ENCODE measurements around the gene CAPS. TPM values are rescaled to one million over a fixed set of nuclear protein-coding genes. Genes with fewer than 3 reads are reported as not detected.
A peak's percentile ranks its signal among the peaks of the same experiment; 100 is the strongest.

The CAPS gene
- total RNA-seq, 4 donors from 2014 or later: 24.6 to 57.3 (median 38.0) TPM

GRCh38 chr19:5929179-5929578 lies 15.1 kb downstream of the CAPS start:
- H3K27me3 ChIP-seq: no peaks in the 10 kb centered on the region
- H3K36me3 ChIP-seq: peaks cover 0 to 13% (median 5%) of the 10 kb centered on the region in 4 donors
- WGBS, 2 donors (ENCODE audit: low coverage in 1 of 2): 91% methylated on average over 13 of the region's 13 CpGs; no CpG with 5 or more reads in 1 of the 2 donors
- H3K4me1 ChIP-seq: peaks cover 21 to 35% (median 26%) of the 10 kb centered on the region in 4 donors
- DNase-seq: no peak
- intact Hi-C loops (cut with DNase I; ENCODE audit: low total_unique reads) (no loop called here), in situ Hi-C loops (cut with MboI; ENCODE audit: low pct_ligation_motif_present in 1 of 4, low pct_unique_long_range_greater_than_20kb in 1 of 4, low sequenced_read_pairs in 3 of 4) (no loop called here)
- no peak for TF ChIP-seq EP300 (IDR thresholded peaks at IDR 0.05; ENCODE audit: low read depth)
- no peak for TF ChIP-seq CTCF (IDR thresholded peaks at IDR 0.05)
- TF ChIP-seq POLR2AphosphoS5 (IDR thresholded peaks at IDR 0.05): no peak
- TF ChIP-seq POLR2A (IDR thresholded peaks at IDR 0.05): no peak
- H3K27ac ChIP-seq: no peak overlapping the region
- H3K4me3 ChIP-seq: no peak overlapping the region
- no peaks in the 10 kb centered on the region for H3K9me3 ChIP-seq

- peaks cover 21 to 38% (median 28%) of the 10 kb centered on the region in 4 donors for H3K4me1 ChIP-seq
- in situ Hi-C loops (cut with MboI; ENCODE audit: low pct_ligation_motif_present in 1 of 4, low pct_unique_long_range_greater_than_20kb in 1 of 4, low sequenced_read_pairs in 3 of 4) (no loop called here), intact Hi-C loops (cut with DNase I; ENCODE audit: low total_unique reads) (no loop called here)
- WGBS, 2 donors (ENCODE audit: low coverage in 1 of 2): 82% methylated on average over 14 of the region's 14 CpGs; no CpG with 5 or more reads in 1 of the 2 donors
- no peaks in the 10 kb centered on the region for H3K9me3 ChIP-seq
- no peak overlapping the region for H3K27ac ChIP-seq
- no peak for DNase-seq
- H3K27me3 ChIP-seq: no peaks in the 10 kb centered on the region
- no peak overlapping the region for H3K4me3 ChIP-seq
- peaks cover 0 to 9% (median 2%) of the 10 kb centered on the region in 4 donors for H3K36me3 ChIP-seq
- TF ChIP-seq EP300 (IDR thresholded peaks at IDR 0.05; ENCODE audit: low read depth) (no peak), POLR2AphosphoS5 (IDR thresholded peaks at IDR 0.05) (no peak), POLR2A (IDR thresholded peaks at IDR 0.05) (no peak), CTCF (IDR thresholded peaks at IDR 0.05) (no peak)
Measured at GRCh38 chr19:5929625-5930024, 15.6 kb downstream of the CAPS start.

- Histone ChIP-seq H3K27me3 (no peaks in the 10 kb centered on the region), H3K27ac (peak overlapping the region in 1 of 4 donors; percentile 18), H3K4me3 (no peak overlapping the region), H3K4me1 (peaks cover 12 to 40% (median 28%) of the 10 kb centered on the region in 4 donors), H3K9me3 (no peaks in the 10 kb centered on the region), H3K36me3 (peaks cover 0 to 5% (median 0%) of the 10 kb centered on the region in 4 donors)
- WGBS, 2 donors (ENCODE audit: low coverage in 1 of 2): 92% methylated on average over 11 of the region's 11 CpGs; no CpG with 5 or more reads in 1 of the 2 donors
- intact Hi-C loops (cut with DNase I; ENCODE audit: low total_unique reads): no loop called here
- in situ Hi-C loops (cut with MboI; ENCODE audit: low pct_ligation_motif_present in 1 of 4, low pct_unique_long_range_greater_than_20kb in 1 of 4, low sequenced_read_pairs in 3 of 4): no loop called here
- DNase-seq: no peak
- TF ChIP-seq CTCF (IDR thresholded peaks at IDR 0.05) (no peak), POLR2AphosphoS5 (IDR thresholded peaks at IDR 0.05) (no peak), EP300 (IDR thresholded peaks at IDR 0.05; ENCODE audit: low read depth) (no peak), POLR2A (IDR thresholded peaks at IDR 0.05) (no peak)
Measured at GRCh38 chr19:5931251-5931650, 17.2 kb downstream of the CAPS start.

GRCh38 chr19:5932146-5932545 lies 18.1 kb downstream of the CAPS start:
- peak overlapping the region; percentile 6 to 63 (median 47) for H3K27ac ChIP-seq
- intact Hi-C loops (cut with DNase I; ENCODE audit: low total_unique reads): no loop called here
- H3K4me3 ChIP-seq: no peak overlapping the region
- DNase-seq: no peak
- peaks cover 8 to 31% (median 20%) of the 10 kb centered on the region in 4 donors for H3K4me1 ChIP-seq
- H3K36me3 ChIP-seq: peaks cover 0 to 5% (median 0%) of the 10 kb centered on the region in 4 donors
- H3K9me3 ChIP-seq: no peaks in the 10 kb centered on the region
- in situ Hi-C loops (cut with MboI; ENCODE audit: low pct_ligation_motif_present in 1 of 4, low pct_unique_long_range_greater_than_20kb in 1 of 4, low sequenced_read_pairs in 3 of 4): no loop called here
- no peaks in the 10 kb centered on the region for H3K27me3 ChIP-seq
- TF ChIP-seq POLR2AphosphoS5 (IDR thresholded peaks at IDR 0.05) (no peak), CTCF (IDR thresholded peaks at IDR 0.05) (no peak), POLR2A (IDR thresholded peaks at IDR 0.05) (no peak), EP300 (IDR thresholded peaks at IDR 0.05; ENCODE audit: low read depth) (no peak)
- 91 to 100% methylated on average over 1 to 18 of the region's 18 CpGs for WGBS, 2 donors (ENCODE audit: low coverage in 1 of 2)
